GM18520 (cell line): Measurements from ENCODE around the gene RBM38.

Experiments
- ATAC-seq: cut with Tn5 transposase; IDR thresholded peaks from one replicate; pipeline ENCODE4 v1.9.1; 2021; ENCODE audit not compliant: unreplicated experiment

Gene RBM38

GRCh38 chr20:57402206-57403125 lies 11.3 kb downstream of the RBM38 start:
- no peak for ATAC-seq

- ATAC-seq = no peak
Observed at GRCh38 chr20:57403216-57403615, 12.0 kb downstream of the RBM38 start.

DNA sequence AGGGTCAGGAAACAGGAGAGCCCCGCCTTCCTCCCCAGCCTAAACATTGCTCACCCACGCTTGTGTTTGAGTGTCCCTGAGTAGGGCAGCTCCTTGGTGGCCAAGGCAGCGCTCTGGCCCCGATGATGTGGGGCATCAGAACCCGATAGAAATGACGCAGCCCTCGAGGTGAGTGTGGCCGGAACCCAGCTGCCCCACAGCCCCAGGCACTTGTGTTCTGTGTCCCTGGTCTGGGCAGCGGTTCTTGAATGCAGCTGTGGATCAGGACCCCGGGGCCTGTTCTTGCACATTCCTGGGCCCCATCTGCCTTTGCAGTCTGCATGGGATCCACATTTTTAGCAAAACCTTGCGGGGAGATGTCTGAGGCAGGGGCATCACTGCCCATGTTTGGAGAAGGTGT lies 12.8 kb downstream of the RBM38 start:
- ATAC-seq = no peak

DNA sequence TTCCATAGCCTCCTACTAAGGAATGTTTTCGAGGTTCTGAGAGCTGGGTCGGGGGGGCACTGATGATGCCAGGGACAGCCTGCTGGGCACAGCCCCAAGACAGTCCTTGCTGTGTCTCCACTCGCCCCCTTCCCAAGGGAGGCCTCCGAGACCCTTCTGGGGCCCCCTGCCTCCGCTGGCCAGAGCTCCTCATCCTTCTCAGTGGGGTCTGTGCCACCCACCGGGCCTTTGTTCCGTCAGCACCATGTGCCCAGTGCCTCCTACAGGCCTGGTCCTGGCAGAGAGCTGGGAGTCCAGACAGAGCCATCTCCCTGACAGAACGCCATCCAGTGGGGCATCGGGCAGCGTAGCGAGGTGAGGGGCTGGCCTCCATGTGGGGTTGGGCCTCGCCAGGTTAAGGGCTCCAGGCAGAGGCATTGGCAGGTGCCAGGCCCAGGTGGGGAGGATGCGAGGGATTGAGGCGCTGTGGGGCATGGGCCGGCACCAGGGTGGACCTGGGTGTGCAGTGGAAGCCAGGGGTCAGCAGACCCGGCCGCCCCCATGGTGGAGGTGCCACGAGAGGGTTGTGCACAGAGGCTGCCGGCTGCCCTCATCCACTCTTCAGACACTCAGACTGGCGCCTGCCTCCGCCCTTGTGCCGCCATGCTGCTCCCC lies 13.3 kb downstream of the RBM38 start:
- no peak for ATAC-seq

GRCh38 chr20:57405236-57406016 lies 14.2 kb downstream of the RBM38 start:
- no peak for ATAC-seq

- no peak for ATAC-seq
Observed at GRCh38 chr20:57407541-57407956, 16.4 kb downstream of the RBM38 start.

- no peak for ATAC-seq
Observed at GRCh38 chr20:57408131-57408530, 16.9 kb downstream of the RBM38 start.

DNA sequence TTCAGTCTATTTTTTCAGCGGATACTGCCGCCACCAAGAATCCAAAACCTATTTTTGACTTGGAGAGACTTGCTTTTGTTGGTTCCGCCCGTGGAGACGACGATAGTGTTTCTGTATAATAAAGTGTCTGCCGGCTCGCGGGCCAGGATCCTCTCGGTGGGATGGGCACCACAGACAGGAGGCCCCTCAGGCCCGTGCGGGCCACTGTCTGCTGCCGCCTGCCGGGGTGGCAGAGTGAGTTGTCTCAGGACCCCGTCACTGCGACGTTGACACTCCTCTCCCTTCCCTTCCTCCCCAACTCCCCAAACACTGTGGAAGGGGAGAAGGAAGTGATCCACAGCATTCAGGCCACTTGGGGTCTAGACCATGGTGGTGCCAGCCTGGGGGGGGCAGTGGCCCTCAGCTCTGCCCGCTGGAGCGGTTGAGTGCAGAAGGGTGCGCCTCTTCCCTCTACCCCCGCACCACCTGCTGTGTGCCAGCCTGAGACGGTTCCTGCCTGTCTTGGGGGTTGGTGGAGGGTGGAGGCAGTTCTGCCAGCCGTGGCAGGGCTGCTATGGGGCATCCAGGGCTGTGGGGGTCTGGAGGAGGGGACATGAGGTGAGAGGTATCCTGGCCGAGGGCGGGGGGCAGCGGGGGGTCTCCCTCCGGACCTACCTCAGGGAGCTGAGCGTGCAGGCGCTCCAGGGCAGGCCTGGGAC lies 17.5 kb downstream of the RBM38 start:
- no peak for ATAC-seq

DNA sequence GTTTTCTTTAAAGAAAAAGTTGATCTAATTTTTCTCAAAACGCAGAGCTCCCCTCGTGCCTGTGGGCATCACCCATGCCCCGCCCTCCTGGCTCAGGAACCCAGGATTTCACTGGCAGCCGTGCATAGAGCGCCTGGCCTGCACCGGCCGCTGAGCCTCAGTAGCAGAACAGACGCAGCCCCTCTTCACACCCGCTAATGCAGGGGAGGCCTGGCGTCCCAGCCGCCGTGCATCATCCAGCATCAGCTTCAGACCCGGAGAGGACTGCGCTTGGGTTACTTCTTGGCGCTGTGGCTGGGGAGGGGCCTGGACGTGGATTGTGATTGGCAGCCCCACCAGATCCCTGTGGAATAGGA lies 18.1 kb downstream of the RBM38 start:
- no peak for ATAC-seq

GRCh38 chr20:57409672-57410397 lies 18.6 kb downstream of the RBM38 start:
- ATAC-seq = no peak

GRCh38 chr20:57410398-57410920 lies 19.3 kb downstream of the RBM38 start:
- no peak for ATAC-seq

DNA sequence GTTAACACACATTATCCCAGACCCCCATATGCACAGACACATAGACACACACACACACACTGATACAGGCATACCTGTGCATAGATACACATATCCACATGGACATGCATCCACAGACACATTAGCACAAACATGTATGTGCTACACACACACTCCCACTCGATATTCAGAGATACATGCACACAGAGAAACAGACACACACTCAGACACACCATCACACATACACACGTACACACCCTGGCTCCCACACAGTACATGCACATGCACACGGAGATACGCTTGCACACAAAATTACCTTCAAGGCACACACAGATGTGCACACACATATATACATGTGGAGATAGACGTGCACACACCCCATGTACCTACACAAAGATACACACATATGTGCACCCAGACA lies 19.7 kb downstream of the RBM38 start:
- no peak for ATAC-seq

GRCh38 chr20:57411406-57412283 lies 20.4 kb downstream of the RBM38 start:
- ATAC-seq = no peak

DNA sequence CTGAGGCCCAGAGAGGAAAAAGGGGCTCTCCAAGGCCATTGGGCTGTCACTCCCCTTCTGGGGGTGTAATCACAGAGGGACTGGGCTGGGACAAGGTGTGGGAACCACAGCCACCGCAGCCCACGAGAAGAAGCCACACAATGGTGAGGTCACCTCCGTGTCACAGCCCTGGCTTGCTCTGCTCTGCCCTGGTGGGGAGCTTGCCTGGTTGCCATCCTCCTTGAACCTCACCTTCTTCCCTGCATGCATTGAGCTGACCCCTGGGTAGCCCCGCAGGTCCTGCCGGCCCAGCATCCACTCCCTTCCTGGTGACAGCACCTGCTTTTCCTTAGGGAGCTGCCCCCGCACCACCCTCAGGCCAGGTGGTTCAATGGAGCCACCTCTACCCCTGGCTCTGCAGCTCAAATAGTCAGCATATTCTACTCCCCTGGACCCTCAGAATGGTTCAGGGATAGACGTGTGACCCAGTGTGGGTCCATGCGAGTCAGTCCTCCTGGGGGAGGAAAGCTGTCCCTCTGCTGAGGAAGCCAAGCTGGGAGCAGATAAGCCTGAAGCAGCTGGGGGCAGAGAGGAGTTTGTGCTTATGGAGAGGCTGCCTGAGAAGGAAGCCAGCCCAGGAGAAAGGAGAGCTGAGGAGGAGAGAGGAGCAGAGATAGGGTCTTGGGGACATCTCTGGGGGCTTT lies 21.3 kb downstream of the RBM38 start:
- no peak for ATAC-seq

- ATAC-seq = no peak
Observed at GRCh38 chr20:57413986-57414385, 22.8 kb downstream of the RBM38 start.

- no peak for ATAC-seq
Observed at GRCh38 chr20:57414867-57415592, 23.8 kb downstream of the RBM38 start.

GRCh38 chr20:57415771-57416170 lies 24.6 kb downstream of the RBM38 start:
- no peak for ATAC-seq
